ENCODE results near the gene PPEF1.
"Not testable (repeated sequence)": the region's sequence is repeated elsewhere in the genome, so short reads cannot be mapped to it uniquely, and the experiment has no call there.

The PPEF1 gene

DNA sequence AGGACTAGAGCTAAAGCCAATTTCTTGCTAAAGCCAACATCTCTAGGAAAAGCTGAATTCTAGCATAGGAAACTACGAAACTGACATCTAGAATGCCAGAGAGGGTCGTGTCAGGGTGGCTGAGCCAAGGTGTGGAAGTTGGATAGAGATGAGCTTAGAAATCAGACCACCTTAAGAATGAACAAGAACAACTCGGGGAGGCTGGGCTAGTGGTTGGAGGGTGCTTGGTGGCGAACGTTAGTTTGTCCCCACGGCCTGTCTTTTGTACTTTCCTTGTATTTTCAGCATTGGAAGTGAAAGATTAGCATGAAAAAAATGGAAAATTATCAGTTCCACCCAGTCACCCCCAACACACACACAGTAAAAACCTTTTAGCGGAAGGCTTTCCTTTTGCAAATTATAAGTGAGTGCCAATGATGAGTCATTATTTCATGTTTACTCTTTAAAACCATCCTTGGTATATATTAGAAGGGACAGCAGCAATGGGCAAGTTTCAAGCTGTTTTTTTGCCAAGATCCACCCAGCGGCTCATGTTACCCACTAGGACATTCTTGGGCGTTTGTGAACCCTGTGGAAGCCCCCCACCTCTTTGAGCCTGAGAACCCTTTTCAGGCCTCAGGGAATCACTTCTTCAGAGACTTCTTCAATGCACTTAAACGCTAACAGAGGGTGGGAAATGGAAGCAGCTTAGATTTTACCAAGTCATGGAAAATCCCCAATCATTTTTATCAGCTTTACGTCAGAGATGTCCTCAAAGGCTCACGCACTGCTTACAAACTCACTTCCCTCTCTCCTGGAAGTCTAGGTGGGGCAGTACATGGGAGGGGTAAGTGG is 4.9 kb upstream of the PPEF1 start:
- DNase-seq = no peak

DNA sequence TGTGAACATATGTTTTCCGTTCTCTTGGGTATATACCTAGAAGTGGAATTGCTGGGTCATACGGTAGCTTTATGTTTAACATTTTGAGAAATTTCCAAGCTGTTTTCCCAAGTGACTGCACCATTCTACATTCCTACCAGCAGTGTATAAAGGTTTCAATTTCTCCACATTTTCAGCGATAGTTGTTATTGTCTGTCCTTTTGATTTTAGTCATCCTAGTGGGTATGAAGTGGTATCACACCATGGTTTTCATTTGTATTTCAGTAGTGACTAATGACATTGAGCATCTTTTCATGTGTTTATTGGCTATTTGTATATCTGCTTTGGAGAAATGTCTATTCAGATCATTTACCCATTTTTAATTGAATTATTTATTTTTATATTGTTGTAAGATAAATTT is 2.4 kb downstream of the PPEF1 start:
- DNase-seq = no peak

DNA sequence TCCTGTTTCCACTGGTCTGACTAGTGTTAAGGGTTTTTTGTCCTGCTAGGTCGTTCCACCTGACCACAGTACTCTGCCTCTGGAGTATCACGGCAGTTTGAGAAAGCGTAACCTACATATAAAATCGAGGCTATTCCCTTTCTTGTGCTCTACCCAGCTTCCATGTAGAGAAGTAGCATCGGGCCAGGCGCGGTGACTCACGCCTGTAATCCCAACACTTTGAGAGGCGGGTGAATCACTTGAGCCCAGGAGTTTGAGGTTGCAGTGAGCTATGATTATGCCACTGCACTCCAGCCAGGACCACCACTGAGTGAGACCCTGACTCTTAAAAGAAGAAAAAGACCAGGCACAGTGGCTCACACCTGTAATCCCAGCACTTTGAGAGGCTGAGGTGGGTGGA is 7.5 kb downstream of the PPEF1 start:
- DNase-seq = no peak

DNA sequence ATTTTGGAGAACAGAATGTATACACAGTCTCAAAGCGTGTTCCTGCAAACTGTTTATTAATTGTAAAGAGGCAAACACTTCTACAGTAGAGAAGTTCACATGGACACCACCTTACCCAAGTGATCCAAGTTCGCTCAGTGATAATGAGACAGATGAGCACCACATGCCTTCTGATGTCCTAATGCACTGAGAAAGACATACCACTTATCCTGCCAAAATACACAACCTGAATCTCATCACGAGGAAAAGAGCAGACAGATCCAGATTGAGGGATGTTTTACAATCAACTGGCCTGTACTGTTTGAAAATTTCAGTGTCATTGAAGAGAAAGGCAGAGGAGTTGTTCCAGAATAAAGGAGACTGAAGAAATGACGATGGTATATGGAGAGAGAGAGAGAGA is 12.4 kb downstream of the PPEF1 start:
- DNase-seq = no peak

DNA sequence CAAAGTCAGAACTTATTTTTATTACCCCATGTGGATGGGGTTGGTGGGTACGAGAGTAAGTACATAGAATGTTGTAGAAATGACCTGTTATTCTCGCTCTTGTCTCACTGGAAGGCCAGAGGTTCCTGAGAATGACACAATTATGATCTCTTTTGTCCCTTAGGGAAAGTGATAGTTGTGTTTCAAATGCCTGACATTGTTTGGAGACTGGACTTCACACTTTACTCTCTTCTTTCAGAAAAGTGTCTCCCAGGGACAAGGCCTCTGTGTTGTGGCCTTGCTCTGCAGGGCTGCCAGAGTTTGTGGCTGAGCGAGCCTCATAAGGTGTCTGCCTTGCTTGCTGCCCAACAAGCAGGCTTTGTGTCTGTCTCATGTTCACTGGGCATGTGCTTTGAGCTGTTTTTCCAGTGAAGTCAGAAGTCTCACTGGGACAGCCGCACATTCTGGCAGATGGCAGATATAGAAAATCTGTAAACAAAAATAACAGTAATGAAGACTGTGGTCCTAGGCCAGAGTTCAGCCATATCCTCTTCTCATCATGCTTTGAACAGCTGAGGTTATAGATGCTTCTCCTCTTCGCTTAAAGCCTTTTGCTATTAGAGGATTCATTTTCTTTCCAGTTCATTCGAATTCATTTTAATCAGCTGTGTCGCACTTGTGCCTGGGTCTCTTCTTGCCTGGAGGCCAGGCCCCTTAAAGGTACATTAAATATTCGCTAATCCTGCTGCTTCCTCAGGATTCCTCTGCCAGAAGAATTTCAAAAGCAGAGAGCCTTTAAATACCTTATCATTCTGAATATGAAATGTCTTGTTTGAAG is 14.4 kb downstream of the PPEF1 start:
- no peak for DNase-seq

DNA sequence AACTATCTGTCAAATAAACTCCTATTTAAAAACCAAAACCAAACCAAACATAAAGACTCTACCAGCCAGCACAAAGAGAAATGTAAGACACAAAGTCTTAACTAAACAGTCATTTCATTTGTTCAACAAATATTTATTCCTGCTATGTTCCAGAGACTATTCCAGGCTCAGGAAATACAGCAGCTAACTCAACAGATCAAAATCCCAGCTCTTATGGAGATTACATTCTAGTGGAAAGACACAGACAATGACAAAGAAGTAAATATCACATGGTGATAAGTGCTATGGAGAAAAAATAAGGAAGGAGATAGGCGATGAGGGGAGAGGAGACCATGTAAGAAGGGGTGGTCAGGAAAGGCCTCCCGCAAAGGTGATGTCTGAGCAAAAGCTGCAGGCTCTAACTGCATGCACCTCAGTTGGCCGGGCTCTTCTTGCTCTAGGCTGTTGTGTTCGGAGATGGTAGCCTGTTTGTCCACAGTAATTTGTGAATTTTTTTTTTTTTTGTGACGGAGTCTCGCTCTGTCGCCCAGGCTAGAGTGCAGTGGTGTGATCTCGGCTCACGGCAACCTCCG is 15.1 kb downstream of the PPEF1 start:
- no peak for DNase-seq

DNA sequence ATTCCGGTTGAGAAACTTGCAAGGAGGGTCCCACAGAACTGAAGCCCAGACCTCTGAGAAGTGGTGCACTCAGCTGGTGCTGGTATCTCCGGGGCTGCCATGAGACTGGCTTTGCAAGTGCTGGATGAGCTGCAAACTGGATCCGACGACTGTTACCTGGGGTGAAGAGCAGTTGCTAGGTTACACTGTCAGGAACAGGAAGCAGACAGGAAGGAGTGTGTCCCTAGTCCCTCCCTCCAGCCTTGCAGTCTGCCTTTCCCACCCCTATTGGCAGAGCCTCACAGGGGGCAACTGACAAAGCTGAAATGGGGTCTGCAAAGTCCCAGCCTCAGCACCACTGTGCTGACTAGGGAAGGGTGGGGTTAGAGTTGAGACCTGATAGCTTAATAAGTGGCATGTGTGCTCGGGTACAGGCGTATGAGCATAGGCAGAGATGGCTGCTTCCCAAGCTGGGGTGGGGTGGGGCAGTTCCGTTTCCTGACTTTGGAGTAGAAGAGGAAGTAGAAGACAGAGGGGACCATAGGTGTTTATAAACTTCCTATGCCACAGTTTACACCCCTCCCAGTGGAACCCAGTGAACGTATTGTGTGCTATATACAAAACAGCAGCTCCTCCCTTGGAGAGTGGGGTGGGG is 18.0 kb downstream of the PPEF1 start:
- DNase-seq = no peak

DNA sequence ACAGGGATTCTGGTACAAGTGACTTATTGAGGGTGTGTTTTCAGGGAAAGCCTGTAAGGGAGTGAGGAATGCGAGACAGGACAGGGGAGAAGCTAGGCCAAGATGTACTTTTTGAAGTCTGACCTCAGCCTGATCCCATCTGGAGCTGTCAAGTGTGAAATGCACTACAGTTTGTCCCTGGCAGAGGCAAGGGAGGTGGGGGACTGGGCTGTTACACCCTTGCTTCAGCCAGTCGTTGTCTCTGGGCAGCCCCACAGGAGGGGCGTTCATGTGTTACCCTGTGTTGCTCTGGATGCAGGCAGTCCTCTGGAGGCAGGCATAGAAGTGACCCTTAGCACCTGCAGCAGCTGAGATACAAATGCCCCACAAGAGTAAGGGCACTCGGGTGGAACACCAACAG is 25.8 kb downstream of the PPEF1 start:
- no peak for DNase-seq

DNA sequence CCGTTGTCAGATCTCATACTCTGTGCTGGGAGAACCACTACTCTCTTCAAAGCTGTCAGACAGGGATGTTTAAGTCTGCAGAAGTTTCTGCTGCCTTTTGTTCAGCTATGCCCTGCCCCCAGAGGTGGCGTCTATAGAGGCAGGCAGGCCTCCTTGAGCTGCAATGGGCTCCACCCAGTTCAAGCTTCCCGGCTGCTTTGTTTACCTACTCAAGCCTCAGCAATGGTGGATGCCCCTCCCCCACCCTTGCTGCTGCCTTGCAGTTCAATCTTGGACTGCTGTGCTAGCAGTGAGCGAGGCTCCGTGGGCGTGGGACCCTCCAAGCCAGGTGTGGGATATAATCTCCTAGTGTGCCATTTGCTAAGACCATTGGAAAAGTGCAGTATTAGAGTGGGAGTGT is 32.2 kb downstream of the PPEF1 start:
- DNase-seq = not testable (repeated sequence)

DNA sequence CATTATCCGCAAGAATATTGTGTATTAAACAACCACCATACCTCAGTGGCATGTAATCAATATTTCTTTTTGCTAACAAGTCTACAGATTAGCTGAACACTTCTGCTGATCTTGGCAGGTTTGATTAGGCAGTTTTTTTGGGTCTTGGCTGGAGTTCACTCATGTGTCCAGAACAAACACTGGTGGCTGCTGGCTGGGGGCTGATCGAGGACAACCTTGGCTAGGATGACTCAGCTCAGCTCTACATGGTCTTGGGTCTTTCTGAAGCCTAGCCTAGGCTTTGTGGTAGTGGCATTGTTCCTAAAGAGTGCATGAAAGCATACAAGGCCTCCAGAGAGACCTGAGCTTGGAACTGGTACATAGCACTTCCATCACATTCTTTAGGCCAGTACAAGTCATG is 41.1 kb downstream of the PPEF1 start:
- no peak for DNase-seq

DNA sequence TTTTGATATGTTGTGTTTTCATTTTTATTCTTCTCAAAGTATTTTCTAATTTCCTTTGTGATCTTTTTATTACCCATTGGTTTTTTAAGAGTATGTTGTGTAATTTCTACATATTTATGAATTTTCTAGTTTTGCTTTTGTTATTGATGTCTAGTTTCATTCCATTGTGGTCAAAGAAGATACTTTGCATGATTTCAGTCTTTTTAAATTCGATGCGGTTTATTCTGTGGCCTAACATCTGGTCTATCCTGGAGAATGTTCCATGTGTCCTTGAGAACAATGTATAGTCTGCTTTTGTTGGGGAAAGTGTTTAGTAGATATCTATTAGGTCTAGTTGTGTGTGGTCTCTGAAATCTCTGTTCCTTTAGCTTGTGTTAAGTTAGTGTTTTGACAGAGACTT is 46.2 kb downstream of the PPEF1 start:
- DNase-seq = no peak

DNA sequence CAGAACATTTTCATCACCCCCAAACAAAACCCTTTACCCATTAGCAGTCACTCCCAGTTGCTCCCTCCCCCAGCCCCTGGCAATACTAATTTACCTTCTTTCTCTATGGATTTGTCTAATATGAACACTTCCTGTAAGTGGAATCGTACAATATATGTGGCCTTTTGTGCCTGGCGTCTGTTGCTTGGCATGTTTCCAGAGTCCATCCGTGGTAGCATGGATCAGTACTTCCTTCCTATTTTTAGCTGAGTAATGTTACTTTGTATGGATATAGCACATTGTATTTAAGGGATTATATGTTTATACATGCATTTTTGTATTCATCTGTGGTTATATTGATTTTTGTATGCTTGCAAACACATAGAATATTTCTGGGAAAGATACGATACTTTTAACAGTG is 48.2 kb downstream of the PPEF1 start:
- DNase-seq = no peak

DNA sequence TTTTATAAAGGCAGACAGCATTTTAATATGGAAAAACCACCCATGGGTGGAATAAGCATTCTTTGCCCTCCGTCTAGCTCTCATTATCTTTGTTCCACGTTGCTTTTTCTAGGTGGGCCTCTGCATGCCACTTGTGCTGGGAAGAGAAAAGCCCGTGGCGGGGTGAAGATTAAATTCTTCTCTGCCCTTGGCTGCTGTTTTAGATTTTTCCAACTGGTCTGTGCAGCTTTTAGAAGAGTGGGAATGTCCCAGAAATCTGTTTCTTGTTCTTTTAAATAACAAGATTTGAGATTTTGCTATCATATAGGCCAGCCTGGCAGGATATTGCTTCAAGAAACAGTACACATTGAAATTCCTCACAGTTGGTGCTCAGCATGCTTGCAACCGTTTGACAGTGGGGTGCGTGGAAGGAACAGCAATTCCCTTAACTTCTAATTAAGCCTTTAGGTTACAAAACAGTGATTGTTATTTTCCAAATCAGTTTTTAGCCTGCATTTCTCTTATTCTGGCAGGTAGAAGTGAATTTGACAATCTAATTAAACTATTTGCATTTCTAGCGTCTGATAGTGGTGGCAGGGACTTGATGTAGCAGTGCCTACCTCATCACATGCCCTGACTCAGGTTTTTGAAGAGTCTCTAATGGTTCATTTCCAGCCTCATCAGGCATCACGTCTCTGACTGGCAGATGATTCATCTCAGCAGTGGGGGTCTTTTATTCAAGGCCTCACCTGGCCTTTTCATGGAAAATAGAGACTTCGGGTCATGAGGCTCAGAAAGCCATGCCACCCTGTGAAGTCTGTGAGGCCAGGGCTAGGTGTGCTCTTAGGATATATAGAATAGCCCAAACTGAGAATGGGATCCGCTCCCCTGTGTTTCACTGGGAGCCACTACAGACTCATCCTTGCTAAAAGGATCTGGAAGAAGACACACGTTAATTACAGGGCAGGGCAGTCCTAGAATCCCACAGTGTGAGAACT is 50.8 kb downstream of the PPEF1 start:
- no peak for DNase-seq

DNA sequence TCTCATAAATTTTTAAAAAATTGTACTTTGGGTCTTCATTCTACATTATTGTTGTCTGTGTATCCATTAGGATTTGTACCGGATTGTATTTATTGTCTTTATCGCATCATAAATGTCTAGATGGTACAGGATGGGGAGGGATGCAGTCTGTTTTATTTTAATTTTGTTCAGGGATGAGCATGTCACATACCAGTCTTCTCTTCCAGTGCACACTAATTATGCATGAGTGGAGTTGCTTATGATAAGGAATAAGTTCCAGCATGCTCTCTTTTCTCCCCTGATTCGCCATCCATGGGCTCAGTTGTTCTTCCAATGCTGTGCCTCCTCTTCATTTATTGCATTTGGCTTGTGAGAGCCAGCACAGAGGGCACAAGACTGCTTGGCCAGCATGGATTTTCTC is 54.3 kb downstream of the PPEF1 start:
- DNase-seq = no peak

DNA sequence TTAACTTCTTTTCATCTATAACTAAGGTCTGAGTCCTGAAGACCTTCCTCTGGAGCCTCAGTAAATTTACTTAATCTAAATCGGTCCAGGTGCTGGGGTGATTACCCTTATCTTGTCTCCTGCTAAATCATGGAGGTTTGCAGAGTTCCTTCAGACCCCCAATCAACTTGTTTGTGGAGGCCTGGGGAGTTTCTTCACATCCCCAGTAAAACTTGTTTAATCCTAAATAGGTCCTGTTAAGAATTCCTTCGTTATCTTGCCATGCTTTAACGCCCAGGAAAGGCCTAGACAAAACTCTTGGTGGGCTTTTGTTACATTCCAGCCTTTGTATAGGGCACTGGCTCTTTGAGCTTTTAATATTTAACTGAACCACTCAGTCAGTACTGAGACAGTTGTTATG is 55.7 kb downstream of the PPEF1 start:
- DNase-seq = not testable (repeated sequence)

DNA sequence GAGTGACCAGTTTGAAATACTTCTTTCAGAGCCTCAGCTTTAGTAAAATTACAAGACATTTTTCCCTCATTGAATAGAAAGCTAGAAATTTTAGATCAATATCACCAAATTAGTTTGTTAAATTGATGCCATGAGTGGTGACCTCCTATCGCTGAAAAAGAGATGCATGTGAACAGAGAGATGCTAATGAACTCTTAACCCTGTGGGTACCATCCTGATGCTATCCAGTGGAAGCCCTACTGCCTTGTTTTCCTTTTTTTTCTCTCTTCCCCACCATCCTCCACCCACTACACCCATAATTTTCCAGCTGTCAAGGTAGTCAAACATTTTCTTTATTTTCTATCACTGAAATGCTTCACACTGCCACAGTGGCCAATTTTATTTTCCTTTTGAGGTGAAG is 61.9 kb downstream of the PPEF1 start:
- no peak for DNase-seq

DNA sequence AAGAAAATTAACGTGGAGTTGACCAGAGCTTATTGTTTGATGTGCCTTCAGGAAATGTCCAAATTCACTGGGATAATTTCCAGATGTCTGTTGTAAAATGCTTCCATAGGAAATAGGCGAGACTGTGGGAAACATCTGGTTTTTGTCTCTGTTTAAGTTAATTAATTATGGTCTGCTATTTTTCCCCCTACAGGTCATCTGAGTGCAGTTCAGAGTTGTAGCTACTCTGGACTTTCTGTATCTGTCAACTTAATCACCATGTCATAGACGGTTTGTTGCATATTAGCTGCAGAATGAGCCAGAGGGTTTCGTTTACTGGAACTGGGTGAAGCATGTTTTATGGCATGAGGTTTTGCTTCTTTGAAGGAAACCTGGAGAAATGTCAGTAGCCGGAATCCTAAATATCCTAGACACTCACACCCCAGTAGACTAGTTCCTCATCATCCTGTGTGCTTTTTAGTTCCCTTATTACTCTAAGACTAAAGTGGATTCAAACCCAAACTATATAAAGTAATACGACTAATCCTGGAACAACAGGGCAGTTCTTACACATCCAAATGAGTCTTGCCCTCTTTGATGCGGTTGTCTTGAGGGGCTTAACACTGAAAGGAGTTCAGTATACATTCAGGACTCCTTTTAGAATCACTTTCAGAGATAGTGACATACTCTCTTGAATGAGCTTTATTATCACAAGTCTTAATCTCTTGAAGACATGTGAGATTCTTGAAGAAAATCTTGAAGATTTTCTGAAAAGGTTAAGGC is 62.5 kb downstream of the PPEF1 start:
- DNase-seq = no peak

DNA sequence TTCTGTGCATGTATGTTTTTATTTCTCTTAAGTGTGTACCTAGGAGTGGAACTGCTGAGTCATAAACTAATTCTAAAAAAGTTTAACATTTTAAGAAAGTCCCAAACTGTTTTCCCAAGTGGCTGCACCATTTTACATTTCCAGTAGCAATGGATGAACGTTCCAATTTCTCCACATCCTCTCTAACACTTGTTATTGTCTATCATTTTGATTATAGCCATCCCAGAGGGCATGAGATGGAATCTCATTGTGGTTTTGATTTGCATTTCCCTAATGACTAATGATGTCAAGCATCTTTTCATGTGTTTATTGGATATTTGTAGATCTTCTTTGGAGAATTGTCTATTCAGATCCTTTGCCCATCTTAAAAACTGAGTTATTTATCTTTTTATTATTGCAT is 82.5 kb downstream of the PPEF1 start:
- no peak for DNase-seq

DNA sequence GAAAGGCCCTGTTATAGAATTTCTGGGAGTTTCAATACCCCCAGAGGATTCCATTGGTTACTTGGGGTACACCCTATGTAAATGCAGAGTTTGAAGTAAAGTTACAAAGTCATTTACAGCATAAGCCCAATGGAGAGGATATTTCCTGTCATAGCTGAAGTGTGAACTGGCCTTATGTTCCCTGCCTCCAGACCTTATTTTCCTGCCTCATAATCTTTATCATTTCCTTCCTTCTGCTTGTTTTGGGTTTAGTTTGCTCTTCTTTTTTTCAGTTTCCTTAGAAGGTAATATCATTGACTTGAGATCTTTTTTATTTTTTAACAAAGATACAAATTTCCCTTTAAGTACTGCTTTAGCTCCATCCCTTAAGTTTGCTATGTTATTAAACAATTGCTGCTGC is 85.4 kb downstream of the PPEF1 start:
- no peak for DNase-seq

DNA sequence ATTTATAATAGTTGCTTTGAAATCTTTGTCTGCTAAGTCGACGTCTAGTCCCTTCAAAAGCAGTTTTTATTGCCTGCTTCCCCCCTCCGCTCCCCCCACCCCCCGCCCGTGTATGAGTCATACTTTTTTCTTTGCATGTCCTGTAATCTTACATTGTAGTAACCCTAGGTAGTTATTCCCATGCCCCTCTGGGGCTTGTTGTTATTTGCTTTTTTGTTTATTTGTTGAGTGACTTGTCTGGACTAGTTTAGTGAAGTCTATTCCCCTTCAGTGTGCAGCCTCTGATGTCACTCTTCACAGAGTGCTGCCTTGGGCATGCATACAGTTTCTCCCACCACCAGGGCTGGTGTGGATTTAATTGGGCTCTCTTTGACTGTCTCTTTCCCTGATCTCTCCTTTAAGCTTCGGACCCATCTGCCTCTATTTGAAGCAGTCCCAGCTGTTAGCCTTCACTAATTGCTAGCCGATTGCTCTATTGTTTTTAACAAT is 86.2 kb downstream of the PPEF1 start:
- DNase-seq = no peak

DNA sequence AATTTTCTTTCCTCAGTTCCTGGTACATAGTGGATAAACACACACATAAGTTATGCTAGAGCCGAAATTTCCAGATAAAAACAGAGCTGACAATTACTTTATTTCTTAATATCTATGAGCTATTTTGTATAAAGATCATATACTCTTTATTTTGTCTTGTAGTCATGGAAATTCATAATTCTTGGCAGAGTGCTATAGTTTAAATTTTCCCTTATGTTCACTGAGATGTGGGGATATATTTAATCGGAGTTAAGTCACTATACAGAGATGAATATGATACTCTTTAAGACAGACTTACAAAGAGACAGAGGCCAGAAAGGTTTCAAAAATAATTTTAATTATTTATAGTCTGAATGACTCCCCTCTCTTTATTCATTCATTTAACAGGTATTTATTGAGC is 89.7 kb downstream of the PPEF1 start:
- no peak for DNase-seq

All from CD4-positive, alpha-beta T cell treated with Interleukin-6 for 4 hours (primary cell).